ACC112 (cell line): Measurements from ENCODE around the gene XKR7.
"Not testable (repeated sequence)": the region's sequence is repeated elsewhere in the genome, so short reads cannot be mapped to it uniquely, and the experiment has no call there.

Experiments used
- H2AFZ ChIP-seq: fragments of 200-600 bp; sonication (generic); one replicate; pipeline ENCODE4 v1.6.0; 2017; ENCODE audit warnings: antibody characterized with exemption, low read length; ENCODE audit not compliant: unreplicated experiment
- H3K27ac ChIP-seq: fragments of 200-600 bp; sonication (generic); 2 replicates; pipeline ENCODE4 v1.5.1; 2014; ENCODE audit warnings: low read depth, mild to moderate bottlenecking, antibody characterized with exemption, low read length, moderate library complexity
- H3K27me3 ChIP-seq: fragments of 200-600 bp; sonication (generic); 2 replicates; pipeline ENCODE4 v1.6.1; 2014; ENCODE audit warnings: mild to moderate bottlenecking, antibody characterized with exemption, low read length, moderate library complexity, mixed read lengths; ENCODE audit not compliant: insufficient read depth
- H3K36me3 ChIP-seq: fragments of 200-600 bp; sonication (generic); 2 replicates; pipeline ENCODE4 v1.6.1; 2016; ENCODE audit warnings: mild to moderate bottlenecking, antibody characterized with exemption, low read length, moderate library complexity, mixed read lengths; ENCODE audit not compliant: insufficient read depth
- H3K4me1 ChIP-seq: fragments of 200-600 bp; sonication (generic); one replicate; pipeline ENCODE4 v1.6.1; 2016; ENCODE audit warnings: low read length, mixed read lengths; ENCODE audit not compliant: insufficient read depth, unreplicated experiment, control insufficient read depth
- H3K4me3 ChIP-seq: fragments of 200-600 bp; sonication (generic); 2 replicates; pipeline ENCODE4 v1.5.1; 2014; ENCODE audit warnings: mild to moderate bottlenecking, low read depth, low read length
- H3K79me2 ChIP-seq: fragments of 200-600 bp; sonication (generic); one replicate; pipeline ENCODE4 v1.6.0; 2016; ENCODE audit warnings: low read length; ENCODE audit not compliant: control insufficient read depth, unreplicated experiment, insufficient read depth

XKR7 gene

DNA sequence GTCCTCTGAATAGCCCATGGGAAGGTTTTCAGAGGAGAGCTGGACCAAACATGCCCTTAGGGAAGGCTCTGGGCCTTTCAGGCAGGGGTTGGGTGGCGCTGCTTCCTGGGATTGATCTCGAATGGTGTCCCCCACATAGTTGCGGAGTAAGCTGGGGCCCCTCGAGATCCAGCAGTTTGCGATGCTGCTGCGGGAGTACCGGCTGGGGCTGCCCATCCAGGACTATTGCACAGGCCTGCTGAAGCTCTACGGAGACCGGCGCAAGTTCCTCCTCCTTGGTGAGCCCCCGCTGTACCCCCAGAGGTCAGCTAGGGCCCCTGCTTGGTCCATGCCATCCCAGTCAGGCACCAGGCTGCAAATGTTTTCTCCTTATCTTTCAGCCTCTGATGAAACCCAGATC is 61.6 kb downstream of the XKR7 start:
- H3K27ac ChIP-seq = no peak overlapping the region
- H2AFZ ChIP-seq = no peak overlapping the region
- H3K79me2 ChIP-seq = no peaks in the 10 kb centered on the region
- peaks cover 48% of the 10 kb centered on the region for H3K27me3 ChIP-seq
- H3K4me3 ChIP-seq = no peak overlapping the region
- H3K36me3 ChIP-seq = no peaks in the 10 kb centered on the region
- no peaks in the 10 kb centered on the region for H3K4me1 ChIP-seq

DNA sequence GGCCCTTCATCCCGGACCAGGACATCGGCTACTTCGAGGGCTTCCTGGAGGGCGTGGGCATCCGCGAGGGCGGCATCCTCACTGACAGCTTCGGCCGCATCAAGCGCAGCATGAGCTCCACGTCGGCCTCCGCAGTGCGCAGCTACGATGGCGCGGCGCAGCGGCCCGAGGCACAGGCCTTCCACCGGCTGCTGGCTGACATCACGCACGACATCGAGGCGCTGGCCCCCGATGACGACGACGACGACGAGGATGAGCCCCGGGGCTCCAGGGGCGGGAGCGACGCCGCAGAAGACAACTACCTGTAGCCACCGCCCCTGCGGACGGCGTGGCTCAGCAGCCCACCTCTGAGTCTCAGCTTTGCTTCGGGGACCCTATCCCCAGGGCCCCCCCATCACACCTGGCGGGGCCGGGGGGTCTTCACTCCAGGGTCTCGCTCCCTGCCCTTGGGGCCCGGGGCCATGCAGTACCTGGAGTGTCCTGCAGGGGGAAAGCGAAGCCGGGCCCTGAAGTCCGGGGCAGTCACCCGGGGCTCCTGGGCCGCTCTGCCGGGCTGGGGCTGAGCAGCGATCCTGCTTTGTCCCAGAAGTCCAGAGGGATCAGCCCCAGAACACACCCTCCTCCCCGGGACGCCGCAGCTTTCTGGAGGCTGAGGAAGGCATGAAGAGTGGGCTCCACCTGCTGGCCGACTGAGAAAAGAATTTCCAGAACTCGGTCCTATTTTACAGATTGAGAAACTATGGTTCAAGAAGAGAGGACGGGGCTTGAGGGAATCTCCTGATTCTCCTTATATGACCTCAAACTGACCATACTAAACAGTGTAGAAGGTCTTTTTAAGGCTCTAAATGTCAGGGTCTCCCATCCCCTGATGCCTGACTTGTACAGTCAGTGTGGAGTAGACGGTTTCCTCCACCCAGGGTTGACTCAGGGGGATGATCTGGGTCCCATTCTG is 63.3 kb downstream of the XKR7 start:
- H3K4me3 ChIP-seq = no peak overlapping the region
- no peaks in the 10 kb centered on the region for H3K36me3 ChIP-seq
- no peaks in the 10 kb centered on the region for H3K79me2 ChIP-seq
- no peak overlapping the region for H2AFZ ChIP-seq
- H3K4me1 ChIP-seq = no peaks in the 10 kb centered on the region
- H3K27me3 ChIP-seq = peaks cover 52% of the 10 kb centered on the region
- no peak overlapping the region for H3K27ac ChIP-seq

DNA sequence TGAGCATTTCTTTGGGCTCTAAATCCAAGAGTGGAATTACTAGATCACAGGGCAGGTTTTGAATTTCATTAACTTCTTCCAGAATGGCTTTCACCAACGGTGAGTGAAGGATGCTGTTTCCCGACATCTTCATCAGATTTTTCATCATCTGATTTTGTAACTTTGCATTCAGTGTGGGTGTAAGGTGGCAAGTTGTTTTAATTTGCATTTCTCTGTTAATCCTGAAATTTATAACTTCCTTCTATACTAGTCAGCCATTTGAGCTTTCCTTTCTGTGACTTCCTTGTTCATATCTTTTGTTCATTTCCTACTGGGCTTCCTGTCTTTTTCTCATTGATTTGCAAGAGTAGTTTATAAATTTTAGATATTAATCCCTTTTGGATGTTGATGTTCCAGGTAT is 65.4 kb downstream of the XKR7 start:
- peaks cover 54% of the 10 kb centered on the region for H3K27me3 ChIP-seq

GRCh38 chr20:32033721-32034120 is 65.8 kb downstream of the XKR7 start:
- not testable (repeated sequence) for H3K4me1 ChIP-seq, H3K79me2 ChIP-seq, H2AFZ ChIP-seq, H3K36me3 ChIP-seq, H3K27ac ChIP-seq, H3K4me3 ChIP-seq
- H3K27me3 ChIP-seq = peaks cover 54% of the 10 kb centered on the region

More for the DNA sequence above, 65.4 kb downstream of the XKR7 start:
- H3K4me3 ChIP-seq = no peak overlapping the region
- H3K36me3 ChIP-seq = no peaks in the 10 kb centered on the region
- H3K79me2 ChIP-seq = no peaks in the 10 kb centered on the region
- H2AFZ ChIP-seq = no peak overlapping the region
- H3K27ac ChIP-seq = no peak overlapping the region
- no peaks in the 10 kb centered on the region for H3K4me1 ChIP-seq

- Histone ChIP-seq H3K4me3 (no peak overlapping the region), H3K36me3 (no peaks in the 10 kb centered on the region), H2AFZ (no peak overlapping the region), H3K79me2 (no peaks in the 10 kb centered on the region), H3K27ac (no peak overlapping the region), H3K4me1 (no peaks in the 10 kb centered on the region), H3K27me3 (peaks cover 60% of the 10 kb centered on the region)
Measured at GRCh38 chr20:32034581-32035425, 66.9 kb downstream of the XKR7 start.

GRCh38 chr20:32035426-32035779 is 67.5 kb downstream of the XKR7 start:
- Histone ChIP-seq H3K27ac (no peak overlapping the region), H3K36me3 (no peaks in the 10 kb centered on the region), H3K79me2 (no peaks in the 10 kb centered on the region), H3K4me1 (no peaks in the 10 kb centered on the region), H3K4me3 (no peak overlapping the region), H2AFZ (no peak overlapping the region), H3K27me3 (peaks cover 60% of the 10 kb centered on the region)

DNA sequence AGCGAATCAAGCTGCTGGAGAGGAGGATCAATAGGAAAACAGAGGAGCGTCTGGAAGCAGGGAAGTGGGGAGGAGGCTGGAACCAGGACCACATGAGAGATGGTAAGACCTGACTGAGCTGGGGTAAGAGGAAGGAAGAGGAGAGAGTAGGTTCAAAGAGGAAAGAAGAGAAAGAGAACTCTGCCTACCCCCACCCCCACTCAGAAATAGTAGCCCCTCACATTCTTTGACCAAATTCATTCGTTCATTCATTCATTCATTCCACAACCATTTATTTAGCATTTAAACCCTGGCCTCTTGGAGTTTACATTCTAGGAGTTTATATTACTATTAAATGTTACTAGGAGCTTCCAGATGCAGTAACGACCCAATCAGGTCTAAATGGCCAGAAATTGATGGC is 68.3 kb downstream of the XKR7 start:
- Histone ChIP-seq H3K4me1 (no peaks in the 10 kb centered on the region), H3K27me3 (peaks cover 62% of the 10 kb centered on the region), H3K4me3 (no peak overlapping the region), H2AFZ (no peak overlapping the region), H3K36me3 (no peaks in the 10 kb centered on the region), H3K27ac (no peak overlapping the region), H3K79me2 (no peaks in the 10 kb centered on the region)

DNA sequence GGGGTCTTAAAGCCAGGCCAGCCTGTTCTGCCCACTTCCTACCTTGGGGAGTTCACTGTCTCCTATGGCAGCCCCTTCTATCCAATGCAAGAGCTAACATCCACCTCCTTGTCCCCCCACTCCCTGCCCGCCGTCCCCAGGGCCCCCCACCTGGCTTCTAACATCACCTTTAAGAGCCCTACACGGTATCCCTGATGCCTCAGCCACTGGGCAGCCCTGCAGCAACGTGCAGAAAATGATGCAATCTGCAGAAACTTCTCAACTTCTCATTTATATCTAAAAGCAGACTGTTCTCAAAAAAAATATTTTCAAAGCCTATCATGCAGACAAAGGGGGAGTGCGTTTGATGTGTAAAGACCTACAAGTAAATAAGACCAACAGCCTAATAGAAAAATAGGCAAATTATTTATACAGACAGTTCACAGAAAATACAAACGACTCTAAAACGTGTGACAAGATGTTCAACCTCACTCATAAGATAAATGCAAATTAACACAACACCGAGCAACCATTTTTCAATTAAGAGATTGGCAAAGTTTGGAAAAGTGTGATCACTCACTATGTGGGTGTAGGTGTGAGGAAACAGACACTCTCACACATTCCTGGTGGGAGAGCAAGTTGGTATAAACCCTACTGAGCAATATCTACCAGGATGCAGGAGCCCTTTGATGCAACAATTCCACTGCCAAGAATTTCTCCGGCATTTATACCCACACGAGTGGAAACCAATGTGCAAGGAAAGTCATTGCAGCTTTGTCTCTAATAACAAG is 69.0 kb downstream of the XKR7 start:
- Histone ChIP-seq H3K27me3 (peaks cover 69% of the 10 kb centered on the region), H2AFZ (no peak overlapping the region), H3K36me3 (no peaks in the 10 kb centered on the region), H3K79me2 (no peaks in the 10 kb centered on the region), H3K27ac (no peak overlapping the region), H3K4me3 (no peak overlapping the region), H3K4me1 (no peaks in the 10 kb centered on the region)

- Histone ChIP-seq H3K27me3 (peaks cover 70% of the 10 kb centered on the region), H3K4me3 (no peak overlapping the region), H3K4me1 (no peaks in the 10 kb centered on the region), H3K27ac (no peak overlapping the region), H3K36me3 (no peaks in the 10 kb centered on the region), H2AFZ (no peak overlapping the region), H3K79me2 (no peaks in the 10 kb centered on the region)
Measured at GRCh38 chr20:32037929-32038328, 70.0 kb downstream of the XKR7 start.

DNA sequence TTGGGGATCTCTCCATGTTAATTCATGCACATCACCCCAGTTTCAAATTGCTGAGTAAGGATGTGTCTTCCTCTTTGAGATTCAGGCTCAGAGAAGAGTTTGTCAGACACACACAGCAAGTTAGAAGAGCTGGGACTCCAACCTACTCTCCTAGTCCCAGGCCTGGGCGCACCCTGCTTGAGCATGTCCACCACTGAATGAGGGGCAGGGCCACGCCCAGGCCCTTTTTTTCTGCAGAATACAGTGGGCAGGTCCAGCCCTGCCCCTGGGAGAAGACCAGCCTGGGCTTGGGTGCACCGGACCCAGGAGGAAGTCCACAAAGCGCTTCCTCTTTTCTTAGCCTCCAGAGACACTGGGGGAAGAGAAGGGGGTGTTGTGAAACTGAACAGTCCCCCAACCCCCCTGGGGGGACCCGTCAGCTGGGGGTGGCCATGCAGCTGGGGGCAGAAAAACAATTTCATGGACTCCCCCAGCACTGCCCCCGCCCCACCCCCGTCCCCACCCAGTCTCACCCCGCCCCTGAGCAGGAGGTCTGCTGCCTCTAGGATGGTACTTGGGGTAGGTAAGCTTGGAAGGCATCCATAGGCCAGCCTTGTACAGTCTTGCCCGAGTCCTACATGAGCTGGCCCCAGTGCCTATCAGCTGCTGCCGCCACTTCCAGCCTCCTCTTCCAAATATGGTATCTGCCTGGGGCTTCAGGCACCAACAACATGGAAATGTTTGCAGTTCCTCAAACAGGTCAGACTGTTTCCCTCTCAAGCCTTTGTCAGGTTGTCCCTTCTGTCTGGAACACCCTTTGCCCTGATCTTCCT is 72.4 kb downstream of the XKR7 start:
- Histone ChIP-seq H3K27me3 (peaks cover 64% of the 10 kb centered on the region), H3K4me3 (no peak overlapping the region)

More for the DNA sequence above, 72.4 kb downstream of the XKR7 start:
- no peak overlapping the region for H3K27ac ChIP-seq
- H3K36me3 ChIP-seq = no peaks in the 10 kb centered on the region
- no peak overlapping the region for H2AFZ ChIP-seq
- no peaks in the 10 kb centered on the region for H3K79me2 ChIP-seq
- no peaks in the 10 kb centered on the region for H3K4me1 ChIP-seq
